MM.1S (cell line): ENCODE measurements around the gene CSAG1.
"Not testable (repeated sequence)": the region's sequence is repeated elsewhere in the genome, so short reads cannot be mapped to it uniquely, and the experiment has no call there.

Experiments
- DNase-seq: peaks from one replicate; pipeline ENCODE4 v3.0.0-alpha.2; 2015
- H2AFZ ChIP-seq: fragments of 300-600 bp; sonication (generic); 2 replicates; pipeline ENCODE4 v1.6.0; 2016; ENCODE audit warnings: antibody characterized with exemption, low read length
- H3F3A ChIP-seq: fragments of 300-600 bp; sonication (generic); 2 replicates; pipeline ENCODE4 v1.6.1; 2016; ENCODE audit warnings: mild to moderate bottlenecking, antibody characterized with exemption, low read length, moderate library complexity, mixed read lengths; ENCODE audit not compliant: insufficient read depth
- H3K27ac ChIP-seq: fragments of 300-600 bp; sonication (generic); 2 replicates; pipeline ENCODE4 v1.5.1; 2016; ENCODE audit warnings: mild to moderate bottlenecking, low read length
- H3K27me3 ChIP-seq: fragments of 300-600 bp; sonication (generic); replicated peaks from 2 replicates; pipeline ENCODE4 v1.6.0; 2016; ENCODE audit warnings: low read length; ENCODE audit not compliant: insufficient read depth
- H3K36me3 ChIP-seq: fragments of 300-600 bp; sonication (generic); replicated peaks from 2 replicates; pipeline ENCODE4 v1.6.1; 2016; ENCODE audit warnings: mild to moderate bottlenecking, low read length, mixed read lengths; ENCODE audit not compliant: insufficient read depth
- H3K4me1 ChIP-seq: fragments of 300-600 bp; sonication (generic); 2 replicates; pipeline ENCODE4 v1.6.1; 2016; ENCODE audit warnings: low read length, mixed read lengths
- H3K4me2 ChIP-seq: fragments of 300-600 bp; sonication (generic); 2 replicates; pipeline ENCODE4 v1.6.0; 2016; ENCODE audit warnings: low read depth, low read length
- H3K4me3 ChIP-seq: fragments of 300-600 bp; sonication (generic); 2 replicates; pipeline ENCODE4 v1.5.1; 2016; ENCODE audit warnings: low read length, mixed read lengths
- H3K79me2 ChIP-seq: fragments of 300-600 bp; sonication (generic); 2 replicates; pipeline ENCODE4 v1.6.1; 2016; ENCODE audit warnings: mixed run types, low read length, mixed read lengths
- H3K9ac ChIP-seq: fragments of 300-600 bp; sonication (generic); 2 replicates; pipeline ENCODE4 v1.6.1; 2016; ENCODE audit warnings: low read length, mixed read lengths
- H3K9me2 ChIP-seq: fragments of 300-600 bp; sonication (generic); replicated peaks from 2 replicates; pipeline ENCODE4 v1.6.1; 2016; ENCODE audit warnings: mild to moderate bottlenecking, low read length, mixed read lengths; ENCODE audit not compliant: insufficient read depth
- H3K9me3 ChIP-seq: fragments of 300-600 bp; sonication (generic); replicated peaks from 2 replicates; pipeline ENCODE4 v1.6.1; 2016; ENCODE audit warnings: mild to moderate bottlenecking, low read length, mixed read lengths; ENCODE audit not compliant: insufficient read depth
- H4K20me1 ChIP-seq: fragments of 300-600 bp; sonication (generic); 2 replicates; pipeline ENCODE4 v1.6.1; 2016; ENCODE audit warnings: mild to moderate bottlenecking, low read length, moderate library complexity, mixed read lengths; ENCODE audit not compliant: insufficient read depth

The CSAG1 gene

DNA sequence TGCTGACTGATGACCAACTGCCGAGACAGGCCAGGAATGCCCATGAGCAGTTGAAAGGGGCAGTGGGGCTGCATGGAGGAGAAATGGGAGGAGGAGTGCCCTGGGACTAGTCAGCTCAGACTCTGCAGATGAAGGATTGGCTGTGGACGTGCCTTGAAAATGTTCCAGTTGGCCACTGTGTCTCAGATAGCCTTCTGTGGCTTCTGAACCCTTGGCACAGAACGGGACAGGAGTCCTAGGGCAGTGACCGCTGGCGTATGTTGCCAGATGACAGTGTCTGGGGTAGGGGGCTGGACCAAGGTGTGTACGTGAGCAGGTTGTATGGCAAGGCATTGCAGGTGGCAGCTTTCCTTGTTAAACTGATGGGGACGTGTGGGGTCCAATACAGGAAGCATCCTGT is 27.0 kb downstream of the CSAG1 start:
- not testable (repeated sequence) for H2AFZ ChIP-seq, H3K9me3 ChIP-seq, H3F3A ChIP-seq, H4K20me1 ChIP-seq, H3K4me1 ChIP-seq, H3K79me2 ChIP-seq, H3K4me2 ChIP-seq, DNase-seq, H3K9me2 ChIP-seq, H3K9ac ChIP-seq, H3K27me3 ChIP-seq, H3K27ac ChIP-seq, H3K4me3 ChIP-seq, H3K36me3 ChIP-seq

DNA sequence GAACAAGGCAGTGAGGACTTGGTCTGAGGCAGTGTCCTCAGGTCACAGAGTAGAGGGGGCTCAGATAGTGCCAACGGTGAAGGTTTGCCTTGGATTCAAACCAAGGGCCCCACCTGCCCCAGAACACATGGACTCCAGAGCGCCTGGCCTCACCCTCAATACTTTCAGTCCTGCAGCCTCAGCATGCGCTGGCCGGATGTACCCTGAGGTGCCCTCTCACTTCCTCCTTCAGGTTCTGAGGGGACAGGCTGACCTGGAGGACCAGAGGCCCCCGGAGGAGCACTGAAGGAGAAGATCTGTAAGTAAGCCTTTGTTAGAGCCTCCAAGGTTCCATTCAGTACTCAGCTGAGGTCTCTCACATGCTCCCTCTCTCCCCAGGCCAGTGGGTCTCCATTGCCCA is 33.1 kb downstream of the CSAG1 start:
- H2AFZ ChIP-seq, H3K9me2 ChIP-seq, H3K27ac ChIP-seq, H3K79me2 ChIP-seq, H3K9ac ChIP-seq, H4K20me1 ChIP-seq, H3K4me3 ChIP-seq, DNase-seq, H3K27me3 ChIP-seq, H3K9me3 ChIP-seq, H3K4me2 ChIP-seq, H3K36me3 ChIP-seq, H3F3A ChIP-seq, H3K4me1 ChIP-seq: not testable (repeated sequence)

DNA sequence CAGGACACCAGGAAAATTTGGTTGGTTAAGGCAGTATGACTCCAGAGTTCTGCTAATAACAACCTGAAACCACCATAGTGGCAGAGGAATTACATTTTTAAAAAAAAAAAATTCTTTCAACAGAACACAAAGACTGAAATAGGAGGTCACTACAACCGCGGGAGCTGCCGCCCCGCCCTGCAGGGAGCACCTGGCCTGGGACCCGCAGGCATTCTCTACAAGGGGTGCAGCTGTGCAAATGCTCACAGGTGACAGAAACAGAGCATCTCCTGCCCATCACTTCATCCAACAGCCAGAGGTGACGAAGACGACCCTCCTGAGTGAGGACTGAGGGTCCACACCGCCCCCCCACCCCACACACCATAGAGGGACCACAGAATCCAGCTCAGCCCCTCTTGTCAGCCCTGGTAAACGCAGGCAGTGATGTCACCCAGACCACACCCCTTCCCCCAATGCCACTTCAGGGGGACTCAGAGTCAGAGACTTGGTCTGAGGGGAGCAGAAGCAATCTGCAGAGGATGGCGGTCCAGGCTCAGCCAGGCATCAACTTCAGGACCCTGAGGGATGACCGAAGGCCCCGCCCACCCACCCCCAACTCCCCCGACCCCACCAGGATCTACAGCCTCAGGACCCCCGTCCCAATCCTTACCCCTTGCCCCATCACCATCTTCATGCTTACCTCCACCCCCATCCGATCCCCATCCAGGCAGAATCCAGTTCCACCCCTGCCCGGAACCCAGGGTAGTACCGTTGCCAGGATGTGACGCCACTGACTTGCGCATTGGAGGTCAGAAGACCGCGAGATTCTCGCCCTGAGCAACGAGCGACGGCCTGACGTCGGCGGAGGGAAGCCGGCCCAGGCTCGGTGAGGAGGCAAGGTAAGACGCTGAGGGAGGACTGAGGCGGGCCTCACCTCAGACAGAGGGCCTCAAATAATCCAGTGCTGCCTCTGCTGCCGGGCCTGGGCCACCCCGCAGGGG is 35.3 kb downstream of the CSAG1 start, which contains the start of gene MAGEA3:
TSS of gene MAGEA3 (plus strand) at position 843 of the 980 bp plus-strand sequence. CDS start 2,039 bp downstream, outside the sequence.
- not testable (repeated sequence) for H3K27me3 ChIP-seq, H3K79me2 ChIP-seq, DNase-seq, H3K9me2 ChIP-seq, H4K20me1 ChIP-seq, H3F3A ChIP-seq, H3K4me2 ChIP-seq, H3K9ac ChIP-seq, H2AFZ ChIP-seq, H3K9me3 ChIP-seq, H3K36me3 ChIP-seq, H3K4me3 ChIP-seq, H3K4me1 ChIP-seq, H3K27ac ChIP-seq

DNA sequence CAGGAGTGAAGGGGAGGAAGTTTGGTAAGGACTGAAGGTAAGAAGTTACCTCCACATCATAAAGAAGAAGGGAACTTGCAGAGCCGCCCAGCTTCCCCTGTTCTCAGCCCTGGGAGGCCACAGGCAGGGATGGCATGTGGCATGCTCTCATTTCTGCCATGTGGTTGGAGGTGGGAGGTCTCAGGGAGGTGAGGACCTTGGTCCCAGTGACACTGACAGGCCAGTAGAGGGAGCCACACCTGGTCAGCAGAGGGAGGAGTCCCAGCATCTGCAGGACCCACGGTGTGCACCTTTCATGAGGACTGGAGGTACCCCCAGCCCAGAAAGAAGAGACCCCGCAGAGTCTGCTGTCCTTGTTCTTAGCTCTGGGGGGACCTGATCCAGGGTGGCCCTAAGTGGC is 52.5 kb downstream of the CSAG1 start:
- H3K9me3 ChIP-seq, H3K36me3 ChIP-seq, DNase-seq, H4K20me1 ChIP-seq, H3K9me2 ChIP-seq, H2AFZ ChIP-seq, H3K4me3 ChIP-seq, H3K4me2 ChIP-seq, H3K79me2 ChIP-seq, H3K27ac ChIP-seq, H3F3A ChIP-seq, H3K9ac ChIP-seq, H3K4me1 ChIP-seq, H3K27me3 ChIP-seq: not testable (repeated sequence)
